Effector memory CD4-positive, alpha-beta T cell (primary cell): ENCODE data around the gene FAHD2B.
"Not testable (repeated sequence)": the region's sequence is repeated elsewhere in the genome, so short reads cannot be mapped to it uniquely, and the experiment has no call there.

Source experiments
- DNase-seq, 3 donors: peaks; one replicate each; pipeline ENCODE4 v3.0.0-alpha.2; 2020
- H3K27ac ChIP-seq: 2 replicates; pipeline ENCODE4 v1.7.0; 2013; ENCODE audit warnings: mild to moderate bottlenecking, low read length, moderate library complexity; ENCODE audit not compliant: insufficient read depth, poor library complexity, severe bottlenecking
- H3K27me3 ChIP-seq: replicated peaks from 2 replicates; pipeline ENCODE4 v1.7.0; 2013; ENCODE audit warnings: mild to moderate bottlenecking, low read length; ENCODE audit not compliant: insufficient read depth, control insufficient read depth, poor library complexity, severe bottlenecking
- H3K36me3 ChIP-seq: 2 replicates; pipeline ENCODE4 v1.7.0; 2013; ENCODE audit warnings: mild to moderate bottlenecking, low read length, moderate library complexity; ENCODE audit not compliant: control insufficient read depth, insufficient read depth
- H3K4me1 ChIP-seq: 2 replicates; pipeline ENCODE4 v1.7.0; 2013; ENCODE audit warnings: low read length, mild to moderate bottlenecking; ENCODE audit not compliant: control insufficient read depth, insufficient read depth, poor library complexity, severe bottlenecking
- H3K4me3 ChIP-seq: 2 replicates; pipeline ENCODE4 v1.7.0; 2013; ENCODE audit warnings: low read length, low read depth, mild to moderate bottlenecking; ENCODE audit not compliant: insufficient read depth, poor library complexity, severe bottlenecking
- H3K9me3 ChIP-seq: 2 replicates; pipeline ENCODE4 v1.7.0; 2013; ENCODE audit warnings: mild to moderate bottlenecking, low read length, moderate library complexity; ENCODE audit not compliant: control insufficient read depth
- total RNA-seq, 3 donors: gene quantifications; one replicate each; lab custom pipeline; 2026; lab: John Stamatoyannopoulos, UW

The FAHD2B gene, protein sequence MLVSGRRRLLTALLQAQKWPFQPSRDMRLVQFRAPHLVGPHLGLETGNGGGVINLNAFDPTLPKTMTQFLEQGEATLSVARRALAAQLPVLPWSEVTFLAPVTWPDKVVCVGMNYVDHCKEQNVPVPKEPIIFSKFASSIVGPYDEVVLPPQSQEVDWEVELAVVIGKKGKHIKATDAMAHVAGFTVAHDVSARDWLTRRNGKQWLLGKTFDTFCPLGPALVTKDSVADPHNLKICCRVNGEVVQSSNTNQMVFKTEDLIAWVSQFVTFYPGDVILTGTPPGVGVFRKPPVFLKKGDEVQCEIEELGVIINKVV
- total RNA-seq = 7.1 to 7.6 (median 7.3) reads per million in 3 donors

DNA sequence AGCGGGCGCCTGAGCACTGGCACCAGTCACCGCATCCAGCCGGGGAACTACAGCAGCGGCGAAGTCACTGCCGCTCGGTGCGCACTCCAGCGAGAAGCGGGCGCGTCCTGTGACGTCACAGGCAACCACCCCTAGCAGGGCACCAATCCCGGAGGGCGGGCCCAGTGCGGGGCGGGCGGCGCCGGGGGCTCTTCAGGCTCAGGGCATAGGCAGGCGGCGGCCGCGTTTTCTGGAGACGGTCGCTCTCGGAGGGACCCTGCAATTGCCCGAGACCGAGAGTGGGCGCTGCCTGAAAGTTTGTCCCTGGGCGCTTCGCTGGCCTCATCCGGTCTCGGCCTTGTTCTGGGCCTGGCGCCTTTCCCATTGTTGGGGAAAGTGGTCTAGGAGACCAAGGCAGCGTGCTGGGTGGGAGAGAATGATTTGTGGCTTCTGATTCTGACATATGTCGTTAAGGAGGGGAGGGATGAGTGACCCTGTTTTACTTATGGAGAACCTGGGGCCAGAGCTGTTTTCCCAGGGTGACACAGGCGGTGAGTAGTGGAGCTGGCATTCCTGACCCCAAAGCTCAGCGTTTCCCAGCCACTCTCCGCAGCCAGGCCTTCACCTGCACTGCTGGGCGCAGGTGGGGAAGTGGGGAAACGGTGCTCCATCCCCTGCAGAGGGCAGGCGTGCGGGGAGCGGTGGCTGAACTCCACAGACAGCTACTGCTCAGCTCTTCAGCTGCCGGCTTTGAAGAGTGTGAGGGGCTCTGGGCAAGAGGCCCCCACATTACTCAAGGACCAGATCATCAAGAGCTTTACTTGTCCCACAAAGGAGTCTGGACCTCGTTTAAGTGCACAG, at the start of gene FAHD2B:
Gene FAHD2B (minus strand): TSS at position 111 of the 840 bp plus-strand sequence. CDS start 3,176 bp downstream, outside the sequence.
- Histone ChIP-seq H3K4me3 (peak within 1 kb of the TSS; percentile 22), H3K27ac (peak within 1 kb of the TSS; percentile 37)
- not testable (repeated sequence) for H3K36me3 ChIP-seq, H3K4me1 ChIP-seq, H3K27me3 ChIP-seq, H3K9me3 ChIP-seq
- peak; percentile 75 to 84 (median 76) for DNase-seq

DNA sequence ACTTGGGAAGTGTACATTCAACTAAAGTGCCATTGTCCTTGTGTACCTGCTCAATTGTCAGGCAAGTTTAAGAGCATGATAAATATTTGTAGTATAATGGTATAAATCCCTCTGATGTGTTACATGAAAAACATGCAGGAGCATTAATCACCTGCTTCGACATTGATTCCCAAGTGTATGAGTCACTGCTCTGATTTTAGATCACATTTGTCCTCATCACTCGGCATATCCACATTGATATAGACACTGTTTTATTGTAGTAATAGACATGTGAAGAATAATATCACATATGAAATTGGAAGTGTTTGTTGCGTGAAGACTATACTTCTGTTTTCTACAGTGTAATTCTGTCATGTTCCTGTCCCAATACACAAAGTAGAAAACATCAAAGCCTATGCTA, 49.3 kb upstream of the FAHD2B start:
- not testable (repeated sequence) for DNase-seq, H3K36me3 ChIP-seq, H3K27ac ChIP-seq, H3K4me1 ChIP-seq, H3K9me3 ChIP-seq, H3K27me3 ChIP-seq, H3K4me3 ChIP-seq

DNA sequence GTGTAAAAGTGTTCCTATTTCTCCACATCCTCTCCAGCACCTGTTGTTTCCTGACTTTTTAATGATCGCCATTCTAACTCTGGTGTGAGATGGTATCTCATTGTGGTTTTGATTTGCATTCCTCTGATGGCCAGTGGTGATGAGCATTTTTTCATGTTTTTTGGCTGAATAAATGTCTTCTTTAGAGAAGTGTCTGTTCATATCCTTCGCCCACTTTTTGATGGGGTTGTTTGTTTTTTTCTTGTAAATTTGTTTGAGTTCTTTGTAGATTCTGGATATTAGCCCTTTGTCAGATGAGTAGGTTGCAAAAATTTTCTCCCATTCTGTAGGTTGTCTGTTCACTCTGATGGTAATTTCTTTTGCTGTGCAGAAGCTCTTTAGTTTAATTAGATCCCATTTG, 34.4 kb upstream of the FAHD2B start:
- H3K27ac ChIP-seq, H3K9me3 ChIP-seq, H3K4me3 ChIP-seq, H3K27me3 ChIP-seq, H3K4me1 ChIP-seq, H3K36me3 ChIP-seq, DNase-seq: not testable (repeated sequence)

DNA sequence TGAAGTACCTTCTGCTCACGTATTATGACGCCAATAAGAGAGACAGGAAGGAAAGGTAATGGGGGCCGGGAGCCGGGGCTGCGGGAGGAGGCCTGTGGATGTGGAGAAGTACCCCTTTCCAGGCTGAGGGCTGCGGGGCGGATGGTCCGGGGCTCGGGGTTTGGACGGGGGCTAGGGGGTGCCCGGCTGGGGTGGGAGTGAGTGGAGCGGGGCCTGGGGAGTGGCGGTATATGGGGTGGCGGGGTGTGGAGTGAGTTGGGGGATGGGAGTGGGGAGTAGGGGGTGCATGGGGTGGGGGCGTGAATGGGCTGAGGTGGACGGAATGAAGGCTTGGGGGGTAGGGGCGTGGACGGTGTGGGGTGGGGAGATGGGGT, 19.2 kb upstream of the FAHD2B start:
- H3K36me3 ChIP-seq, DNase-seq, H3K27me3 ChIP-seq, H3K4me1 ChIP-seq, H3K9me3 ChIP-seq: not testable (repeated sequence)
- H3K27ac ChIP-seq = peak overlapping the region; percentile 74
- peak overlapping the region; percentile 68 for H3K4me3 ChIP-seq

DNA sequence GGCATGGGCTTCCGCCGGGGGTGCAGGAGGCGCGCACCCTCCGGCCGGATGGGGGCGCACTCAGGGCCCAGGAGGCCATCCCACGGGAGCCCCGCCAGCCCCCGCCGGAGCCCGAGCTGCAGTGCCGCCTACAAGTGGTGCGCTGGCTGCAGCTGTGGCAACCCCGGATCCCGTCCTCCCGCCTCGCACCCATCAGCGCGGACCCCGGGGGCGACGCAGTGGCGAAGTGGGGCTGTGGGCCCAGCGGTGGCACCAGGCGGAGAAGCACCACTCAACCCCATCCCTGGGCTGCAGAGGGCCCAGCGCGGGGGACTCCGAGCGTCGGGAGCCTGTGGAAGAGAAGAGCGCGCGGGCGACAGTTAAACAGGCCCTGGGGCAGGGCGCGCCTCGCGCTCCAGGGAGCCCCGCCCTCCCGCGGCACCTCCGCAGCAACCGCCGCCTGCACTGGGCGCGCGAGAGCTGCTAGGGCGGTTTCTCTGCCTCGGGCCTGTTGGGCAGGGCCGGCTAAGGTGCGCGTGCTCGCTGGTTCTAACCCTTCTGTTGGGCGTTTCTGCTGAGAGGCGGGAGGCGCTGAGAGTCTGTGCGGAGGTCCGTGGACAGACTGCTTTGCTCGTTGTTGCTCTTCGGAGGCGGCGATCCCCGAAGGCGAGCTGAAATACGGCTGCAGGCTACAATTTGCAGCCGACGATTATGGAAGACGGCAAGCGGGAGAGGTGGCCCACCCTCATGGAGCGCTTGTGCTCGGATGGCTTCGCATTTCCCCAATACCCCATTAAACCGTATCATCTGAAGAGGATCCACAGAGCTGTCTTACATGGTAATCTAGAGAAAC, 18.6 kb upstream of the FAHD2B start, which contains the start of gene ANKRD36:
Gene ANKRD36 (plus strand): TSS at position 104 of the 832 bp plus-strand sequence. CDS start 587 bp downstream, at position 691.
- peak; percentile 64 to 74 (median 71) for DNase-seq
- H3K27me3 ChIP-seq, H3K4me1 ChIP-seq, H3K9me3 ChIP-seq, H3K36me3 ChIP-seq: not testable (repeated sequence)
- Histone ChIP-seq H3K4me3 (peak within 1 kb of the TSS; percentile 68), H3K27ac (peak within 1 kb of the TSS; percentile 74)

DNA sequence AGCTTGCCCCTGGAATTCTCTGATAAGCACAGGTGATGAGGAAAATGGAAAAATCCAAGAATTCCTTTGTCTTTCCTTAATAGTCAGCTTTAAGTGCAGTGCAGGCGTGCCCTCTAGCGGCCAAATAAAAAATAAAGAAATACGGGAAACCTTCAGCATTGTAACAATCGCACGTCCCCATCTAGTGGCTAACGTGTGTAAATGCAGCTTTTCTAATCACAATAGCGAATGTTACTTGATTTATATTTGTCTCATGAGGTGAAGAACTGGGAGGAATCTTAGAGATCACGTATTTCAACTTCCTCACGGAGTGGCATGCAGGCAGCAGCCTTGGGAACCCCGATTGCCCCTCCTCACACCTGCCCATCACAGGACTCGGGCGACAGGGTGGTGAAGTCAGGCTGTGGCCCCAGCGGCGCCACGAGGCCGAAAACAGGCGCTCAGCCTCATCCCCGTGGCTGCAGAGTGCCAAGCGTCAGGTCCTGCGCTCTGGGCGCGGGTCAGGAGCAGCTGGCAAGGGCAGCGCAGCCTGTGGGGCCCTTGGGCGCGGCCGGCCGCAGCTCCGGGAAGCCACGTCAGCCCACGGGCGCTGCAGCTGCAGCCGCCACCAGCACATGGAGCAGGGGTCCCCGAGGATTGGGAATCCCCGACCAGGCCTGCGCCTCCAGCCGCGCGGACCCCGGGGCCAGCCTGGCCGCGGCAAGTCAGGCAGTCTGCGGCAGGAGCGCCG, 17.8 kb upstream of the FAHD2B start:
- Histone ChIP-seq H3K27ac (peak overlapping the region; percentile 74), H3K4me3 (peak overlapping the region; percentile 68)
- H3K27me3 ChIP-seq, H3K4me1 ChIP-seq, H3K9me3 ChIP-seq, H3K36me3 ChIP-seq: not testable (repeated sequence)
- peak; percentile 18 to 57 (median 27) for DNase-seq

DNA sequence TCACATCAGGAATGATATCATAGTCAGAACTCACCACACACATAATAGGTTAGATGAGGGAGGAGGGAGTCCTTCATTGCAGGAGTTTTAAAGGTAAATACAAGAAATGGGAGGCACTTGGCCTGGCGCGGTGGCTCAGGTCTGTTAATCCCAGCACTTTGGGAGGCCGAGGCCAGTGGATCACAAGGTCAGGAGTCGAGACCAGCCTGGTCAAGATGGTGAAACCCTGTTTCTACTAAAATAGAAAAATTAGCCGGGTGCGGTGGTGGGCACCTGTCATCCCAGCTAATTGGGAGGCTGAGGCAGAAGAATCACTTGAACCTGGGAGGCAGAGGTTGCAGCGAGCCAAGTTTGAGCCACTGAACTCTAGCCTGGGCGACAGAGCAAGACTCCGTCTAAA, 16.6 kb upstream of the FAHD2B start:
- H3K27me3 ChIP-seq, H3K4me1 ChIP-seq, H3K27ac ChIP-seq, H3K4me3 ChIP-seq, H3K9me3 ChIP-seq, H3K36me3 ChIP-seq, DNase-seq: not testable (repeated sequence)

DNA sequence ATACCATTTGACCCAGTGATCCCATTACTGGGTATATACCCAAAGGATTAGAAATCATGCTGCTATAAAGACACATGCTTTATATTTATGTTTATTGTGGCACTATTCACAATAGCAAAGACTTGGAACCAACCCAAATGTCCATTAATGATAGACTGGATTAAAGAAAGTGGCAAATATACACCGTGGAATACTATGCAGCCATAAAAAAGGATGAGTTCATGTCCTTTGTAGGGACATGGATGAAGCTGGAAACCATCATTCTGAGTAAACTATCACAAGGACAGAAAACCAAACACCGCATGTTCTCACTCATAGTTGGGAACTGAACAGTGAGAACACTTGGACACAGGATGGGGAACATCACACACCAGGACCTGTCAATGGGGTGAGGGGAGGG, 12.2 kb upstream of the FAHD2B start:
- not testable (repeated sequence) for H3K4me1 ChIP-seq, H3K9me3 ChIP-seq, H3K36me3 ChIP-seq, H3K27me3 ChIP-seq, DNase-seq, H3K4me3 ChIP-seq, H3K27ac ChIP-seq

DNA sequence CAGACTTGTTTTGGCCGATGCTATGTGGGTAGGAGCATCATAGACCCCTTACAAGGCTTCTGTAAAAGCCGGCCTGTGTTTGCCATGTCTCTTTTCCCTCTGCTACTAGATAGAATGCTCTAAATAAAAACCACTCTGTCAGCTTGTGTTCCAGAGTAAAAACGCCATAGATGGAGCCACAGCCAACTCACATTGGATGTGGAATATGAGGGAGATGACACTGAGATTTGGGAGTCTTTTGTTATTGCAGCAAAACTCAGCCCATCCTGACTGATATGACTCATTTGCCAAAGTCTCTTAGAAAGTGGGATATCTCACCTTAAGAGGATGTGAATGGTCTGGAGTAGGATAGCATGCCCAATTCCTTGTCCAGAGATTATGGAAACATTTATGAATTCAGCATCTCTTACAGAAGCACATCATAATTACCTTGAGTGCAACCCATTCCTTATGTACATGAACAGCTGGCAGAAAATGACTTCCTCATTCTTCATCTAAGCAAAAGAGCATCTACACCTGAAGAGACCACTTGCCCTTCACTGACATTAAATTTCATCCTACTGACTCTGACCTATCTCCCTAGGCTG, 4.2 kb upstream of the FAHD2B start:
- H3K27me3 ChIP-seq, H3K9me3 ChIP-seq, H3K27ac ChIP-seq, H3K4me1 ChIP-seq, H3K36me3 ChIP-seq, H3K4me3 ChIP-seq, DNase-seq: not testable (repeated sequence)
